ENCODE measurements around the gene MAP3K2. TPM values are rescaled to one million over a fixed set of nuclear protein-coding genes. Genes with fewer than 3 reads are reported as not detected.

The MAP3K2 gene
- total and polyA plus RNA-seq, 2 donors (not counting 3 experiments of a cell fraction or from before 2014, with no cell fraction given) = 3.4 to 25.7 TPM

GRCh38 chr2:127415593-127416505 lies 28.1 kb upstream of the MAP3K2 start:
- Histone ChIP-seq H3K9me1 (replicated peaks; ENCODE audit: control insufficient read depth, extremely low read depth, insufficient read depth, low read length) (no peaks in the 10 kb centered on the region), H3K9me3 (replicated peaks; ENCODE audit: control insufficient read depth, insufficient read depth, low read length) (no peaks in the 10 kb centered on the region), H3K4me2 (ENCODE audit: insufficient read depth, low read length) (peak overlapping the region; percentile 50), H3K27ac (ENCODE audit: insufficient read depth, low read depth, low read length) (no peak overlapping the region), H2AFZ (ENCODE audit: low read depth, low read length) (peak overlapping the region; percentile 89), H3K4me1 (ENCODE audit: control insufficient read depth, extremely low read depth, insufficient read depth, low read length) (peaks cover 35% of the 10 kb centered on the region), H3K36me3 (ENCODE audit: control insufficient read depth in 2 of 2, extremely low read depth in 1 of 2, insufficient read depth in 2 of 2, low read length in 2 of 2) (no peaks in the 10 kb centered on the region), H4K20me1 (replicated peaks; ENCODE audit: control insufficient read depth, extremely low read depth, insufficient read depth, low read length) (no peaks in the 10 kb centered on the region), H3K27me3 (ENCODE audit: control insufficient read depth in 2 of 2, insufficient read depth in 2 of 2, low read length in 2 of 2) (peaks cover 0 to 2% of the 10 kb centered on the region in 2 experiments), H3K79me2 (ENCODE audit: control insufficient read depth, insufficient read depth, low read length) (no peaks in the 10 kb centered on the region), H3K9ac (replicated peaks; ENCODE audit: extremely low read depth, insufficient read depth, low read length) (no peak overlapping the region), H3K4me3 (replicated peaks in 1 of 3; ENCODE audit: insufficient read depth in 1 of 3, low read depth in 1 of 3, low read length in 3 of 3) (peak overlapping the region in 2 of 3 experiments; percentile 26 to 31)
- DNase-seq (ENCODE audit: low read depth, low spot score) (peak; percentile 58), FAIRE-seq (peak; percentile 70)
- ChIA-PET POLR2A (no interaction called here), CTCF (interaction anchor here (0.5 to 4.6 kb wide), 17 partner anchors 9 to 91 kb away, joined by 3 to 15 read pairs (median 4); no protein-coding TSS in a partner anchor)
- intact Hi-C loops (cut with micrococcal nuclease) (loop anchor here (1.0 to 5.0 kb wide), 2 partner anchors 61 to 79 kb away; no protein-coding TSS in a partner anchor), dilution Hi-C loops (cut with MboI; ENCODE audit: extremely low pct_ligation_motif_present, low sequenced_read_pairs) (no loop called here)
- TF ChIP-seq MYC (IDR thresholded peaks at IDR 0.05; ENCODE audit: low read depth, low read length) = no peak
- TF ChIP-seq EZH2 (IDR thresholded peaks at IDR 0.05; ENCODE audit: borderline replicate concordance, low read depth, low read length, severe bottlenecking) = no peak
- TF ChIP-seq POLR2AphosphoS5 (IDR thresholded peaks at IDR 0.05; ENCODE audit: insufficient read depth, low read depth, low read length) = no peak
- TF ChIP-seq FOS (IDR thresholded peaks at IDR 0.05; ENCODE audit: borderline replicate concordance, insufficient read depth, low read length) = no peak
- TF ChIP-seq, protein P1, sequence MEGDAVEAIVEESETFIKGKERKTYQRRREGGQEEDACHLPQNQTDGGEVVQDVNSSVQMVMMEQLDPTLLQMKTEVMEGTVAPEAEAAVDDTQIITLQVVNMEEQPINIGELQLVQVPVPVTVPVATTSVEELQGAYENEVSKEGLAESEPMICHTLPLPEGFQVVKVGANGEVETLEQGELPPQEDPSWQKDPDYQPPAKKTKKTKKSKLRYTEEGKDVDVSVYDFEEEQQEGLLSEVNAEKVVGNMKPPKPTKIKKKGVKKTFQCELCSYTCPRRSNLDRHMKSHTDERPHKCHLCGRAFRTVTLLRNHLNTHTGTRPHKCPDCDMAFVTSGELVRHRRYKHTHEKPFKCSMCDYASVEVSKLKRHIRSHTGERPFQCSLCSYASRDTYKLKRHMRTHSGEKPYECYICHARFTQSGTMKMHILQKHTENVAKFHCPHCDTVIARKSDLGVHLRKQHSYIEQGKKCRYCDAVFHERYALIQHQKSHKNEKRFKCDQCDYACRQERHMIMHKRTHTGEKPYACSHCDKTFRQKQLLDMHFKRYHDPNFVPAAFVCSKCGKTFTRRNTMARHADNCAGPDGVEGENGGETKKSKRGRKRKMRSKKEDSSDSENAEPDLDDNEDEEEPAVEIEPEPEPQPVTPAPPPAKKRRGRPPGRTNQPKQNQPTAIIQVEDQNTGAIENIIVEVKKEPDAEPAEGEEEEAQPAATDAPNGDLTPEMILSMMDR (IDR thresholded peaks at IDR 0.05; ENCODE audit: extremely low read depth in 1 of 2, insufficient read depth in 1 of 2, low read depth in 1 of 2, low read length in 2 of 2) = peak; percentile 57 to 84
- TF ChIP-seq JUN (IDR thresholded peaks at IDR 0.05; ENCODE audit: borderline replicate concordance, insufficient read depth, insufficient read length, low read depth) = no peak
- TF ChIP-seq POLR2A (IDR thresholded peaks at IDR 0.05; ENCODE audit: low read depth, low read length) = no peak
- no peak for TF ChIP-seq GATA2 (IDR thresholded peaks at IDR 0.05; ENCODE audit: insufficient read depth, insufficient read length, low read depth, low read length)
- TF ChIP-seq, protein P2, sequence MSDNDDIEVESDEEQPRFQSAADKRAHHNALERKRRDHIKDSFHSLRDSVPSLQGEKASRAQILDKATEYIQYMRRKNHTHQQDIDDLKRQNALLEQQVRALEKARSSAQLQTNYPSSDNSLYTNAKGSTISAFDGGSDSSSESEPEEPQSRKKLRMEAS (IDR thresholded peaks at IDR 0.05; ENCODE audit: insufficient read depth, insufficient read length) = peak; percentile 5
- BruUV-seq (replicated peaks) = no TSS peak
